H9 (cell line): Measurements from ENCODE around the gene EID2. TPM values are rescaled to one million over a fixed set of nuclear protein-coding genes. Genes with fewer than 3 reads are reported as not detected.

Source experiments
- DNase-seq: peaks from one replicate; pipeline ENCODE4 v3.0.0-alpha.2; 2017
- H2AFZ ChIP-seq: one replicate; pipeline ENCODE4 v1.6.1; 2013; ENCODE audit warnings: mild to moderate bottlenecking, low read length, control low read depth, moderate library complexity
- H2AK5ac ChIP-seq: 2 replicates; pipeline ENCODE4 v1.6.1; 2013; ENCODE audit warnings: low read length, control low read depth, mixed read lengths; ENCODE audit not compliant: insufficient read length
- H2BK120ac ChIP-seq: one replicate; pipeline ENCODE4 v1.6.1; 2013; ENCODE audit warnings: low read depth, mild to moderate bottlenecking, low read length, control low read depth, inconsistent platforms; ENCODE audit not compliant: poor library complexity, severe bottlenecking
- H2BK12ac ChIP-seq: 2 replicates; pipeline ENCODE4 v1.6.1; 2013; ENCODE audit warnings: low read length, control low read depth, mixed read lengths, low read depth; ENCODE audit not compliant: insufficient read length
- H2BK15ac ChIP-seq: 2 replicates; pipeline ENCODE4 v1.6.1; 2013; ENCODE audit warnings: low read depth, low read length, control low read depth
- H2BK20ac ChIP-seq: one replicate; pipeline ENCODE4 v1.6.1; 2013; ENCODE audit warnings: low read depth, mild to moderate bottlenecking, low read length, control low read depth, inconsistent platforms; ENCODE audit not compliant: poor library complexity, severe bottlenecking
- H2BK5ac ChIP-seq: 2 replicates; pipeline ENCODE4 v1.6.1; 2013; ENCODE audit warnings: low read length, control low read depth, mixed read lengths; ENCODE audit not compliant: insufficient read length
- H3K14ac ChIP-seq: 2 replicates; pipeline ENCODE4 v1.6.1; 2013; ENCODE audit warnings: low read length, control low read depth; ENCODE audit not compliant: insufficient read depth
- H3K18ac ChIP-seq: 2 replicates; pipeline ENCODE4 v1.6.1; 2013; ENCODE audit warnings: low read depth, mild to moderate bottlenecking, mixed read lengths, low read length, control low read depth; ENCODE audit not compliant: insufficient read length
- H3K23ac ChIP-seq: 2 replicates; pipeline ENCODE4 v1.6.1; 2013; ENCODE audit warnings: low read length, control low read depth, mixed read lengths, low read depth; ENCODE audit not compliant: insufficient read length
- H3K23me2 ChIP-seq: 2 replicates; pipeline ENCODE4 v1.6.1; 2013; ENCODE audit warnings: low read depth, mild to moderate bottlenecking, mixed read lengths, low read length, control low read depth; ENCODE audit not compliant: insufficient read length, poor library complexity, severe bottlenecking
- H3K27ac ChIP-seq: 2 replicates; pipeline ENCODE4 v1.5.1; 2013; ENCODE audit warnings: low read length, control low read depth, mixed read lengths, low read depth; ENCODE audit not compliant: insufficient read length
- H3K27me3 ChIP-seq: 2 replicates; pipeline ENCODE4 v1.6.1; 2013; ENCODE audit warnings: low read length, control low read depth, inconsistent platforms; ENCODE audit not compliant: insufficient read depth
- H3K4ac ChIP-seq: 2 replicates; pipeline ENCODE4 v1.6.1; 2013; ENCODE audit warnings: low read depth, mild to moderate bottlenecking, control low read depth, inconsistent platforms, low read length, moderate library complexity
- H3K4me1 ChIP-seq: 2 replicates; pipeline ENCODE4 v1.6.1; 2013; ENCODE audit warnings: low read length, control low read depth, inconsistent platforms; ENCODE audit not compliant: insufficient read depth
- H3K4me2 ChIP-seq: 2 replicates; pipeline ENCODE4 v1.6.1; 2013; ENCODE audit warnings: low read length, control low read depth, mixed read lengths; ENCODE audit not compliant: insufficient read length, insufficient read depth
- H3K56ac ChIP-seq: 2 replicates; pipeline ENCODE4 v1.6.1; 2013; ENCODE audit warnings: low read depth, mild to moderate bottlenecking, mixed read lengths, low read length, control low read depth; ENCODE audit not compliant: insufficient read length
- H3K79me1 ChIP-seq: 2 replicates; pipeline ENCODE4 v1.6.1; 2013; ENCODE audit warnings: low read depth, mild to moderate bottlenecking, moderate library complexity, low read length, control low read depth, inconsistent platforms; ENCODE audit not compliant: insufficient read depth, poor library complexity, severe bottlenecking
- H3K79me2 ChIP-seq: 2 replicates; pipeline ENCODE4 v1.6.1; 2013; ENCODE audit warnings: low read length, control low read depth, inconsistent platforms; ENCODE audit not compliant: insufficient read depth
- H3K9ac ChIP-seq: 2 replicates; pipeline ENCODE4 v1.6.1; 2013; ENCODE audit warnings: low read length, control low read depth, mixed read lengths; ENCODE audit not compliant: insufficient read length; ENCODE audit errors: extremely low read depth
- H3K9me3 ChIP-seq: one replicate; pipeline ENCODE4 v1.6.1; 2013; ENCODE audit warnings: low read depth, low read length, inconsistent platforms; ENCODE audit not compliant: control insufficient read depth
- H3T11ph ChIP-seq: one replicate; pipeline ENCODE4 v1.6.1; 2013; ENCODE audit warnings: mild to moderate bottlenecking, low read length, control low read depth, inconsistent platforms
- H4K20me1 ChIP-seq: one replicate; pipeline ENCODE4 v1.6.1; 2013; ENCODE audit not compliant: control insufficient read depth, insufficient read length, insufficient read depth
- H4K5ac ChIP-seq: 2 replicates; pipeline ENCODE4 v1.6.1; 2013; ENCODE audit warnings: low read depth, mild to moderate bottlenecking, mixed read lengths, low read length, control low read depth; ENCODE audit not compliant: insufficient read length
- H4K8ac ChIP-seq: replicated peaks from 2 replicates; pipeline ENCODE4 v1.6.1; 2013; ENCODE audit warnings: low read length, control low read depth, mixed read lengths, low read depth; ENCODE audit not compliant: insufficient read length
- H4K91ac ChIP-seq: 2 replicates; pipeline ENCODE4 v1.6.1; 2013; ENCODE audit warnings: low read depth, mild to moderate bottlenecking, moderate library complexity, mixed read lengths, low read length, control low read depth; ENCODE audit not compliant: insufficient read length
- H3K27ac Mint-ChIP-seq, 3 experiments: 2 replicates in 2 of 3; 3 replicates in 1 of 3; pipeline ENCODE4 v1.8.0; 2020 to 2021; ENCODE audit warnings: mixed read lengths in 3 of 3, mild to moderate bottlenecking in 1 of 3, moderate library complexity in 1 of 3
- H3K27me3 Mint-ChIP-seq: 2 replicates; pipeline ENCODE4 v1.8.0; 2021; ENCODE audit warnings: low read depth, mild to moderate bottlenecking, moderate library complexity, mixed read lengths
- H3K36me3 Mint-ChIP-seq, 3 experiments: 2 replicates in 2 of 3; 3 replicates in 1 of 3; pipeline ENCODE4 v1.8.0; 2020 to 2021; ENCODE audit warnings: low read depth in 3 of 3, mixed read lengths in 3 of 3; ENCODE audit not compliant: insufficient read depth in 1 of 3
- H3K4me1 Mint-ChIP-seq, 2 experiments: 2 replicates each; pipeline ENCODE4 v1.8.0; 2020; ENCODE audit warnings: mixed read lengths in 2 of 2
- H3K4me3 Mint-ChIP-seq, 2 experiments: 2 replicates in 1 of 2; 3 replicates in 1 of 2; pipeline ENCODE4 v1.8.0; 2020 to 2021; ENCODE audit warnings: mild to moderate bottlenecking in 2 of 2, mixed read lengths in 2 of 2, moderate library complexity in 1 of 2
- H3K9me3 Mint-ChIP-seq, 2 experiments: 2 replicates in 1 of 2; 3 replicates in 1 of 2; pipeline ENCODE4 v1.8.0; 2020; ENCODE audit warnings: mild to moderate bottlenecking in 2 of 2, mixed read lengths in 2 of 2, moderate library complexity in 1 of 2
- CTCF ChIP-seq: fragments of 200-600 bp; sonication (generic); conservative IDR thresholded peaks from 3 replicates; pipeline ENCODE4 v1.8.0; 2021; ENCODE audit warnings: antibody characterized with exemption, mild to moderate bottlenecking
- WGBS: extraction: QIAGEN DNeasy Blood & Tissue Kit; methylation state at CpG from one replicate; pipeline ENCODE4 v1.1.7; 2013; ENCODE audit warnings: missing lambda C conversion rate, low lambda C conversion rate, mixed read lengths; ENCODE audit not compliant: insufficient read length; ENCODE audit errors: extremely low coverage; 5-methylcytosine and 5-hydroxymethylcytosine counted together
- total RNA-seq: library from RNA; stranded (reverse); gene quantifications from 2 replicates; pipeline ENCODE4 v1.2.1, GENCODE V29; 2021

Gene EID2
- total RNA-seq, 1 experiment from 2014 or later, result 18.8 TPM

DNA sequence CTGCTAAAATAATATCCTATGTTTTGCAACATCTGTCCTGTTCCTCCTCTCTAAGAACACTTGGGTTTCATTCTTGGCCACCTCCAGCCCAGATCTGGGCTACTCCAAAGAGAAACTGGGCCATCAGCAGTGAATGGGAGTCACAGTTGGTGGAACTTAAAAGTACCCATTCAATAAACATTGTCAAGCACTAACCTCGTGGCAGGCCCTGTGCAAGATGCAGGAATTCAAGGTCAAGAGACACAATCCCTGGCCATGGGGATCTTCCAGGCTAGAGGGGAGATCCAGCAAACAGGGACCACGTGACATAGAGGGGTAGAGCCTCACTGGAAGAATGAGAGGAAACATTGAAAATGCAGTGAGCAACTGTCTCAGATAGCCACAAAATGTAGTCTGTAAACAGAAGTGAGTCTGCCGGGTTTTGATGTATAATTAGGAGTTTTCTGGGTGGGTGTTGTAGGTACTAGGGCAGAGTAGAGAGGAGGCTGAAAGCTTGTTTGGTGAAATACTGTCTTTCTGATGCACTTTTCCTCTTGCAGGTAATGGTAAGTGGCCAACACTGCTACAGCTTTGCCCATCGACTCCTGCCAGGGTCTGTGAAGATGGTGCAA is 14.8 kb upstream of the EID2 start:
- TF ChIP-seq CTCF, result no peak
- no peak overlapping the region for H3K27ac Mint-ChIP-seq
- no peaks in the 10 kb centered on the region for H3K23me2 ChIP-seq
- no peak overlapping the region for H3K4me3 Mint-ChIP-seq
- no peaks in the 10 kb centered on the region for H3K4me1 ChIP-seq
- H3K4me2 ChIP-seq, result no peak overlapping the region
- no peak overlapping the region for H3K9ac ChIP-seq
- no CpG with 5 or more reads among the region's 4 CpGs for WGBS
- no peak overlapping the region for H3K4ac ChIP-seq
- no peaks in the 10 kb centered on the region for H3K4me1 Mint-ChIP-seq
- H3T11ph ChIP-seq, result no peak overlapping the region
- no peak overlapping the region for H4K91ac ChIP-seq
- H3K36me3 Mint-ChIP-seq, result no peaks in the 10 kb centered on the region
- H3K27ac ChIP-seq, result no peak overlapping the region
- H2BK12ac ChIP-seq, result no peak overlapping the region
- H2AK5ac ChIP-seq, result no peak overlapping the region
- H4K20me1 ChIP-seq, result no peaks in the 10 kb centered on the region
- no peak overlapping the region for H3K56ac ChIP-seq
- H2BK5ac ChIP-seq, result no peak overlapping the region
- peaks cover 1% of the 10 kb centered on the region for H3K27me3 Mint-ChIP-seq
- no peaks in the 10 kb centered on the region for H3K79me2 ChIP-seq
- no peak overlapping the region for H3K18ac ChIP-seq
- no peak overlapping the region for H4K8ac ChIP-seq
- no peak overlapping the region for H2BK20ac ChIP-seq
- H3K9me3 Mint-ChIP-seq, result no peaks in the 10 kb centered on the region
- H3K79me1 ChIP-seq, result no peaks in the 10 kb centered on the region
- no peak overlapping the region for H2BK15ac ChIP-seq
- no peak overlapping the region for H2BK120ac ChIP-seq
- no peak overlapping the region for H3K23ac ChIP-seq
- H3K14ac ChIP-seq, result no peak overlapping the region
- no peaks in the 10 kb centered on the region for H3K9me3 ChIP-seq
- DNase-seq, result no peak
- H4K5ac ChIP-seq, result no peak overlapping the region
- H2AFZ ChIP-seq, result no peak overlapping the region
- H3K27me3 ChIP-seq, result no peaks in the 10 kb centered on the region
